ENCODE data around the gene STXBP2. TPM values are rescaled to one million over a fixed set of nuclear protein-coding genes. Genes with fewer than 3 reads are reported as not detected.

The STXBP2 gene
- total RNA-seq, 1 donor from 2014 or later: 12.7 TPM

GRCh38 chr19:7680606-7681339 is 43.9 kb downstream of the STXBP2 start, which contains the start of gene TRAPPC5:
TRAPPC5 (plus strand) TSS chr19:7680833; CDS start chr19:7682254, 1,421 bp downstream.
- H3K27ac Mint-ChIP-seq: no peak within 1 kb of the TSS
- peak within 1 kb of the TSS; percentile 99 for H3K4me3 ChIP-seq
- H3K27ac ChIP-seq: no peak within 1 kb of the TSS
- H3K9me3 Mint-ChIP-seq: no peaks in the 10 kb centered on the region
- H3K79me2 ChIP-seq (ENCODE audit: low read depth): peaks cover 14% of the 10 kb centered on the region
- no peaks in the 10 kb centered on the region for H3K4me1 ChIP-seq
- peaks cover 17% of the 10 kb centered on the region for H4K20me1 ChIP-seq (ENCODE audit: low read depth)
- no peaks in the 10 kb centered on the region for H3F3A ChIP-seq (ENCODE audit: low read depth)
- DNase-seq (ENCODE audit: low spot score): peak; percentile 96
- peaks cover 45% of the 10 kb centered on the region for H3K27me3 ChIP-seq
- H3K36me3 Mint-ChIP-seq: peaks cover 7% of the 10 kb centered on the region
- TF ChIP-seq CTCF (IDR thresholded peaks at IDR 0.05) (peak; percentile 86), EZH2phosphoT487 (IDR thresholded peaks at IDR 0.05) (no peak)
- H3K4me3 Mint-ChIP-seq: peak within 1 kb of the TSS; percentile 90
- H3K4me1 Mint-ChIP-seq: peaks cover 18% of the 10 kb centered on the region
- no peaks in the 10 kb centered on the region for H3K36me3 ChIP-seq
- H3K27me3 Mint-ChIP-seq (ENCODE audit: insufficient read depth, low read depth): peaks cover 28% of the 10 kb centered on the region
- H3K9me3 ChIP-seq (ENCODE audit: low read depth): no peaks in the 10 kb centered on the region
- H3K9ac ChIP-seq: peak within 1 kb of the TSS; percentile 82
- peak within 1 kb of the TSS; percentile 99 for H3K4me2 ChIP-seq
- peak within 1 kb of the TSS; percentile 83 for H2AFZ ChIP-seq (replicated peaks)

- DNase-seq (ENCODE audit: low spot score): peak; percentile 92
- Histone ChIP-seq H3K27me3 (peaks cover 37% of the 10 kb centered on the region), H4K20me1 (ENCODE audit: low read depth) (peaks cover 17% of the 10 kb centered on the region), H3K9me3 (ENCODE audit: low read depth) (no peaks in the 10 kb centered on the region), H3K9ac (peak overlapping the region; percentile 82), H3K4me2 (peak overlapping the region; percentile 99), H2AFZ (replicated peaks) (peak overlapping the region; percentile 83), H3K36me3 (no peaks in the 10 kb centered on the region), H3K4me3 (peak overlapping the region; percentile 99), H3K79me2 (ENCODE audit: low read depth) (peaks cover 14% of the 10 kb centered on the region), H3K27ac (no peak overlapping the region), H3K4me1 (no peaks in the 10 kb centered on the region), H3F3A (ENCODE audit: low read depth) (no peaks in the 10 kb centered on the region)
- H3K4me1 Mint-ChIP-seq: peaks cover 18% of the 10 kb centered on the region
- no peak for TF ChIP-seq EZH2phosphoT487 (IDR thresholded peaks at IDR 0.05)
- peak; percentile 56 for TF ChIP-seq CTCF (IDR thresholded peaks at IDR 0.05)
- TF ChIP-seq EZH2 (IDR thresholded peaks at IDR 0.05): no peak
- H3K27ac Mint-ChIP-seq: no peak overlapping the region
- peaks cover 7% of the 10 kb centered on the region for H3K36me3 Mint-ChIP-seq
- peaks cover 28% of the 10 kb centered on the region for H3K27me3 Mint-ChIP-seq (ENCODE audit: insufficient read depth, low read depth)
- peak overlapping the region; percentile 90 for H3K4me3 Mint-ChIP-seq
- H3K9me3 Mint-ChIP-seq: no peaks in the 10 kb centered on the region
Observed at GRCh38 chr19:7681340-7682174, 44.6 kb downstream of the STXBP2 start.

GRCh38 chr19:7682175-7682855 is 45.4 kb downstream of the STXBP2 start:
- Histone ChIP-seq H3K4me2 (peak overlapping the region; percentile 99), H3K4me1 (no peaks in the 10 kb centered on the region), H2AFZ (replicated peaks) (no peak overlapping the region), H3F3A (ENCODE audit: low read depth) (no peaks in the 10 kb centered on the region), H4K20me1 (ENCODE audit: low read depth) (peaks cover 17% of the 10 kb centered on the region), H3K9ac (no peak overlapping the region), H3K79me2 (ENCODE audit: low read depth) (peaks cover 14% of the 10 kb centered on the region), H3K27me3 (peaks cover 29% of the 10 kb centered on the region), H3K4me3 (peak overlapping the region; percentile 99), H3K36me3 (no peaks in the 10 kb centered on the region), H3K27ac (no peak overlapping the region), H3K9me3 (ENCODE audit: low read depth) (no peaks in the 10 kb centered on the region)
- H3K4me3 Mint-ChIP-seq: peak overlapping the region; percentile 90
- no peaks in the 10 kb centered on the region for H3K9me3 Mint-ChIP-seq
- no peak for TF ChIP-seq CTCF (IDR thresholded peaks at IDR 0.05)
- peaks cover 7% of the 10 kb centered on the region for H3K36me3 Mint-ChIP-seq
- DNase-seq (ENCODE audit: low spot score): no peak
- H3K27me3 Mint-ChIP-seq (ENCODE audit: insufficient read depth, low read depth): peaks cover 22% of the 10 kb centered on the region
- no peak overlapping the region for H3K27ac Mint-ChIP-seq
- peaks cover 18% of the 10 kb centered on the region for H3K4me1 Mint-ChIP-seq
